Right atrium auricular region (tissue), 2 donors: Measurements from ENCODE around the gene ARHGAP21. TPM values are rescaled to one million over a fixed set of nuclear protein-coding genes. Genes with fewer than 3 reads are reported as not detected.

Experiments used
- DNase-seq: peaks from one replicate; pipeline ENCODE4 v3.0.0-alpha.2; 2019; ENCODE audit warnings: low spot score
- H3K27ac ChIP-seq, 2 donors: fragments of 200-600 bp; sonication (generic); 1 replicate in 1 of 2; 2 replicates in 1 of 2; pipeline ENCODE4 v1.5.1; 2016 to 2019
- H3K27me3 ChIP-seq, 2 donors: fragments of 200-600 bp; sonication (generic); one replicate each; pipeline versions ENCODE4 v1.5.1 to v1.6.0; 2017 to 2019
- H3K36me3 ChIP-seq: fragments of 200-600 bp; sonication (generic); one replicate; pipeline ENCODE4 v1.5.1; 2016
- H3K4me1 ChIP-seq, 2 donors: fragments of 200-600 bp; sonication (generic); one replicate each; pipeline versions ENCODE4 v1.5.1 to v1.6.0; 2017 to 2019
- H3K4me3 ChIP-seq, 2 donors: fragments of 200-600 bp; sonication (generic); 1 replicate in 1 of 2; 2 replicates in 1 of 2; pipeline ENCODE4 v1.5.1; 2017 to 2019; ENCODE audit warnings: mild to moderate bottlenecking in 1 of 2, moderate library complexity in 1 of 2
- H3K9me3 ChIP-seq, 2 donors: fragments of 200-600 bp; sonication (generic); one replicate each; pipeline ENCODE4 v1.5.1; 2019
- total RNA-seq, 2 donors: library from RNA; depleted of rRNA; stranded (reverse); fragments of >200 nt; gene quantifications; one replicate each; pipeline ENCODE4 v1.1.0, GENCODE V29; 2016
- TF ChIP-seq, protein P1 (sequence below), 2 donors: fragments of 200-600 bp; sonication (generic); IDR thresholded peaks; one replicate each; pipeline ENCODE4 v1.5.1; 2019; ENCODE audit warnings: antibody characterized with exemption in 2 of 2

ARHGAP21 gene
- total RNA-seq, 2 donors from 2014 or later, result 45.0 to 46.3 TPM

GRCh38 chr10:24552346-24553016, 171.2 kb downstream of the ARHGAP21 start:
- TF ChIP-seq, protein P1, sequence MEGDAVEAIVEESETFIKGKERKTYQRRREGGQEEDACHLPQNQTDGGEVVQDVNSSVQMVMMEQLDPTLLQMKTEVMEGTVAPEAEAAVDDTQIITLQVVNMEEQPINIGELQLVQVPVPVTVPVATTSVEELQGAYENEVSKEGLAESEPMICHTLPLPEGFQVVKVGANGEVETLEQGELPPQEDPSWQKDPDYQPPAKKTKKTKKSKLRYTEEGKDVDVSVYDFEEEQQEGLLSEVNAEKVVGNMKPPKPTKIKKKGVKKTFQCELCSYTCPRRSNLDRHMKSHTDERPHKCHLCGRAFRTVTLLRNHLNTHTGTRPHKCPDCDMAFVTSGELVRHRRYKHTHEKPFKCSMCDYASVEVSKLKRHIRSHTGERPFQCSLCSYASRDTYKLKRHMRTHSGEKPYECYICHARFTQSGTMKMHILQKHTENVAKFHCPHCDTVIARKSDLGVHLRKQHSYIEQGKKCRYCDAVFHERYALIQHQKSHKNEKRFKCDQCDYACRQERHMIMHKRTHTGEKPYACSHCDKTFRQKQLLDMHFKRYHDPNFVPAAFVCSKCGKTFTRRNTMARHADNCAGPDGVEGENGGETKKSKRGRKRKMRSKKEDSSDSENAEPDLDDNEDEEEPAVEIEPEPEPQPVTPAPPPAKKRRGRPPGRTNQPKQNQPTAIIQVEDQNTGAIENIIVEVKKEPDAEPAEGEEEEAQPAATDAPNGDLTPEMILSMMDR (IDR thresholded peaks at IDR 0.05), result no peak
- no peaks in the 10 kb centered on the region for H3K27me3 ChIP-seq
- H3K9me3 ChIP-seq, result no peaks in the 10 kb centered on the region
- peak; percentile 47 for DNase-seq
- no peak overlapping the region for H3K4me3 ChIP-seq
- H3K36me3 ChIP-seq, result no peaks in the 10 kb centered on the region
- no peak overlapping the region for H3K27ac ChIP-seq
- H3K4me1 ChIP-seq, result no peaks in the 10 kb centered on the region

DNA sequence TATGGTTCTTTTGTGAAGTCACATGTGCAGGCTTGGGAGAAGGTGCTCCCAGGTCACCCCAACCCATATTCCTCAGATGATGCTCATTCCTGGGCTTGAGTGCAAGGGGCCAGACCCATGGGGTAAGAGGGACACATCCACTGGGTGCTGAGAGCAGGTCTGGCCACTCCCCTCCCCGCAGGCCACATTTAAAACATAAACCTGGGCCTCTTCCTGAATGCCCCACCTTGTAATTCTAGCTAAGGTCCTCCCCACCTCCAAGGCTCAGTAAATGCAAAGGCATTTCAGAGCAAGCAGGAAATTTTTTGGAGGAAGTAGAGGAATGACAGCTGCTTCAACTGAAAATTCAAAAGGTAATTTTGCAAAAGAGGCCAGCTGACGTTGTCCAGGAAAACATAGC, 172.5 kb downstream of the ARHGAP21 start:
- H3K36me3 ChIP-seq, result no peaks in the 10 kb centered on the region
- no peaks in the 10 kb centered on the region for H3K27me3 ChIP-seq
- H3K4me1 ChIP-seq, result no peaks in the 10 kb centered on the region
- DNase-seq, result peak; percentile 7
- TF ChIP-seq, protein P1 (IDR thresholded peaks at IDR 0.05), result no peak
- no peak overlapping the region for H3K4me3 ChIP-seq
- H3K9me3 ChIP-seq, result no peaks in the 10 kb centered on the region
- no peak overlapping the region for H3K27ac ChIP-seq

DNA sequence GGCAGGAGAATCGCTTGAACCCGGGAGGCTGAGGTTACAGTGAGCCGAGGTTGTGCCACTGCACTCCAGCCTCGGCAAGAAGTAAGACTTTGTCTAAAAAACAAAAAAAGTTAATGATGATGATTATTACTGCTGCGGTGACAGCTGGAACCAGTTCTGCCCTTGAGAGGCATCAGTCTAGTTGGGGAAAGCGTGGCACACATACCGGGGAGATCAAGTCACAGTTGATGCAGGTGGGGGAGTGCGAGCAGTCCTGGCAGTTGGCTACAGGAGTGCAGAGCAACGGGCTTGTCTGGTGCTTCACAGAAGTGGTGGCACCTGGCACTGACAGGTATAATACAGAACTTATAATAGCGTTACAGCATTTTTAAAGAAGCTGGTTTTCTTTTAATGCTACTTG, 173.0 kb downstream of the ARHGAP21 start:
- Histone ChIP-seq H3K27me3 (no peaks in the 10 kb centered on the region), H3K9me3 (no peaks in the 10 kb centered on the region), H3K4me3 (no peak overlapping the region), H3K27ac (no peak overlapping the region), H3K36me3 (peaks cover 3% of the 10 kb centered on the region), H3K4me1 (no peaks in the 10 kb centered on the region)
- no peak for DNase-seq
- TF ChIP-seq, protein P1 (IDR thresholded peaks at IDR 0.05), result no peak

- Histone ChIP-seq H3K4me1 (no peaks in the 10 kb centered on the region), H3K27ac (no peak overlapping the region), H3K4me3 (no peak overlapping the region), H3K36me3 (peaks cover 34% of the 10 kb centered on the region), H3K27me3 (no peaks in the 10 kb centered on the region), H3K9me3 (no peaks in the 10 kb centered on the region)
- TF ChIP-seq, protein P1 (IDR thresholded peaks at IDR 0.05), result no peak
- no peak for DNase-seq
Observed at GRCh38 chr10:24545585-24545984, 178.1 kb downstream of the ARHGAP21 start.

GRCh38 chr10:24544776-24545175, 178.9 kb downstream of the ARHGAP21 start:
- no peak overlapping the region for H3K27ac ChIP-seq
- no peaks in the 10 kb centered on the region for H3K4me1 ChIP-seq
- TF ChIP-seq, protein P1 (IDR thresholded peaks at IDR 0.05), result no peak
- peaks cover 37% of the 10 kb centered on the region for H3K36me3 ChIP-seq
- H3K27me3 ChIP-seq, result no peaks in the 10 kb centered on the region
- H3K4me3 ChIP-seq, result no peak overlapping the region
- H3K9me3 ChIP-seq, result no peaks in the 10 kb centered on the region
- DNase-seq, result no peak
